GM19035 (cell line): ENCODE results near the gene LIN7C.

ENCODE experiments used
- ATAC-seq: cut with Tn5 transposase; IDR thresholded peaks from one replicate; pipeline ENCODE4 v1.9.1; 2021; ENCODE audit not compliant: unreplicated experiment

The LIN7C gene

DNA sequence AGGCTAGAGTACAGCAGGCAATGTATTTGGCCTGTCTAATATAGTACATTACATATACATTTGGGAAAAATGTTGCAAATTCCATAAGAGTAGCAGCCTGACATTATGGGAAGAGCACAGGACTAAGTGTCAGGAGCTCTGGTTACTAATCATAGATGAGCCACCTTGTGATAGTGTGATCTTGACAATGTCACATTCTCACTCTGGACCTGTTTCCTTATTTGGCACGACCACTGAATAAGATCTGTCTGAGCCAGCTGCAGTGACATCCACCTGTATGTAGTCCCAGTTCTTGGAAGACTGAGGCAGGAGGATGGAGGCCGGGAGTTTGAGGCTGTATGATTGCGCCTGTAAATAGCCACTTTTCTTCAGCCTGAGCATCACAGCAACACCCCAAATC, 5.7 kb upstream of the LIN7C start:
- ATAC-seq: no peak

DNA sequence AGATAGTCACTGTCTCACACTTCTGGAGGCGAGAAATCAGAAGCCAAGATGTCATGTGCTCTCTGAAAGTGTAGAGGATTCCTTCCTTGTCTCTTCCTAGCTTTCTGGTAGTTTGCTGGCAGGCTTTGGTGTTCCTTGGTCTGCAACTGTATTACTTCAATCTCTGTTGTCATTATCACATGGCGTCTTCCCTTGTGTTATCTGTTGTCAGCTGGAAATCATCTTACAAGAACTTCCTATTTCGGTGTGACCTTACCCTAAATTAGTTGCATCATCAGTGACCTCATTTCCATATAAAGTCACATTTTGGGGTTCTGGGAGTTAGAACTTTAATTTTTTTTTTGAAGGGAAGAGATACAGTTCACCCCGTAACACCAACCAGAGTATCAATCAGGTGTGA, 3.3 kb upstream of the LIN7C start:
- no peak for ATAC-seq

- no peak for ATAC-seq
Measured at GRCh38 chr11:27507557-27508322, 1.2 kb upstream of the LIN7C start.

DNA sequence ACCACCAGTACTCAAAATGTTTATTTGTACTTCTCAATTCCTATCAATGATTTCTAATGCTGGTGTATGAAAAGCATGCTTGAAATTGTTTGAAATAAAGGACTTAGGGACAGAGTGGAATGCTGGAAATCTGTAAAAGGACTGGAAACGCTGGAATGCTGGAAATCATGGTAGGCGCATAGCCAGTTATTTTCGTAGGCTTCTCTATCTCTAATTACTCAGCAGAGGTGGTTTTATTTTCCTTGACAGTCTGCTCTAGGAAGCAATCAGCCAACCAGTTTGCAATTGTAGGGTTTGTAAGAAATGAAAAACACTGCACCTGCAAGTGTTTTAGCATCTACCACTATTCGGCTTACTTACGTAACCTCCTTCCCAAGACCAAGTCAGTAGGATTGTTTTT, 788 bp downstream of the LIN7C start:
- peak; percentile 4 for ATAC-seq

GRCh38 chr11:27504205-27504604, 2.4 kb downstream of the LIN7C start:
- ATAC-seq: no peak

DNA sequence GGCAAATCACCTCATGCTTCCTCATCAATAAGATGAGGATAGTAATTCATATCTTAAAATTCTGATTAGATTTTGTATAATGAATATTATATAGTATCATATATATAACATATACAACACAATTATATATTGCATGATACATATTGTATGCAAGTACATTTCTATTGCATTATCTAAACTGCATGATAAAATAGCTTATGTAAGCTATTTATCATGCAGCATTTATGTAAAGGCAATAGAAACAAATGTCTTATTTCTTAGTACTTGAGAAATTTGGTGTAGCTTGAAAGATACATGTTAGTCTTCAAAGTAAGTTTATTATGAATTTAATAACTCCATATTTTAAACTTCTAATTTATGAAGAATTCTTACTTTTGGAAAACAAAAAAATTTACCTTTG, 5.5 kb downstream of the LIN7C start:
- ATAC-seq: no peak

GRCh38 chr11:27497911-27498310, 8.7 kb downstream of the LIN7C start:
- ATAC-seq: no peak

DNA sequence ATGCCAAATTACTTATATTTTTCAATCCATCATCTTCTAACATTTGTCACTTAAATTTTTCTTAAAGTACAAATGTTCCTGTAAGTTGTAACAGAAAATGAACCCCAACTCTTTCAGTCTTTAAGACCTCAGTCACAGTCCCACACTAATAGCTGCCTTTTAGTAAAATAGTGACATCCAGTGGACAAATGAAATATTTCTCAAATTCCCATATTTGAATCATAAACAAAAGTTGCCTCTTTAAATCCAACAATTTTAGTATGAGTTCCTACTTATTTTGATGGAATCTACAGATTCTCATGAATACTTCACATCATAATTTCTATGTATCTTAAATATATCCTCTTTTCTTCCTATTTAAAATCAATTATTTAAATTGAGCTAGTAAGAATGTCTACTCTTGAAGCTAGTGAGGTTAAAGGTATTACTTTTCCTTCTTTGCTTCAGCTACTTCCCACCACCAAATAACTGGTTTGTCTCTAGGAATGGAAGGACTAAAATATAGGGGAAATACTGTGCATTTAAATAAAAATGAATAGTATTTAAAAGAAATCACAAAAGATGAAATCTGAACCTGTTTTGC, 9.2 kb downstream of the LIN7C start:
- ATAC-seq: peak; percentile 78

DNA sequence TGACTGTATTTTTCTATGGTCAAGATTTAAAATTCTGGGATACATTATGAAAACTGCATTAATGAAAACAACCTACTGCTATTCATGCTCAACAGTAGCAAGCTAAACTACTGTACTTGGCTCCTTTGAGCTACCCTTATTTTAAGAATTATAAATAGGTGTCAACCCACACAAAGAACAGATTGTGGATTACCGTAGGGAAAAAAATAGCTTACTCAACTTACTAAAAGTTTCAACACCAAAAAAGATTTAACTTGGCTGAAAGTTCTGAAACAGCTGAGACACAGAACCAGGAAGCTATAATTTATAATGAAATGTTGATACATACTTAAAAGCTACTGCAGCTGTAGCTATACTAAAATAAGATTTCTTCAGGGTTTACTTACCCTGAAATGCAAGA, 10.1 kb downstream of the LIN7C start:
- no peak for ATAC-seq

- ATAC-seq: no peak
Measured at GRCh38 chr11:27495710-27496300, 10.8 kb downstream of the LIN7C start.

GRCh38 chr11:27489092-27489491, 17.5 kb downstream of the LIN7C start:
- ATAC-seq: no peak

DNA sequence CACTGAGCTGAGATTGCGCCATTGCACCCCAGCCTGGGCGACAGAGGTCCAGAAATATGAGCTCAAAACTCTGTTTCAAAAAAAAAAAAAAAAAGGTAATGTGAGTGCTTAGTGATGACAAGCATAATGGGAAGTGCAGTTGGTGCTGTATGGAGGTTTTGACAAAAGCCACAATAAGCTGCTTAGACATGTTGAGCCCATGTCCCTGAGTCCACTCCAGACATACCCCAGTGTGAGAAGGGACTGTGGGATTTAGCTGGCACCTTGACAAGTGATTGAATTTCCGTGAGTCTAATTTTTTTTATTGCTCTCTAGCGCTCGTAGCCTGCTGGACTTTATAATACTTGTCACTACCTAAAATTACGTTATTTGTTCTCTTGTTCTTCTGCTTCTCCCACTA, 18.9 kb downstream of the LIN7C start:
- no peak for ATAC-seq

- ATAC-seq: peak; percentile 63
Measured at GRCh38 chr11:27485930-27486773, 20.4 kb downstream of the LIN7C start.

DNA sequence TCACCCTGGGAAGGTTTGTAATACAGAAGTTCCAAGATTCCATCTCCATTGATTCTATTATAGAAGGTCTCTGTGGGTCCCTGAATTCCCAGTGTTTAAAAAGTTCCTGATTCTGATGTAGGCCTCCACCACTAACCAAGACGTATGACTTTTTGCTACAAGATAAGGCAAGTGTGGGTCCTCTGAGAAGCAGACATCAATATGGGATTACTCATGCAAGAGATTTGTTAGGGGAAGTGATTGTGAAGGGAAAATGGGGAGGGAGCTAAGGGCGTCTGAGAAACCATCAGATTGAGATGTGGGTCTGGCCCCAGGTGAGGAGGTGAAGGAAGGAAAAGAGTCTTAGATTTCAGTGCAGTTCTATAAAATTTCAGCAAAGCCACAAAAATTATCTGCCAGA, 23.8 kb downstream of the LIN7C start:
- ATAC-seq: no peak

DNA sequence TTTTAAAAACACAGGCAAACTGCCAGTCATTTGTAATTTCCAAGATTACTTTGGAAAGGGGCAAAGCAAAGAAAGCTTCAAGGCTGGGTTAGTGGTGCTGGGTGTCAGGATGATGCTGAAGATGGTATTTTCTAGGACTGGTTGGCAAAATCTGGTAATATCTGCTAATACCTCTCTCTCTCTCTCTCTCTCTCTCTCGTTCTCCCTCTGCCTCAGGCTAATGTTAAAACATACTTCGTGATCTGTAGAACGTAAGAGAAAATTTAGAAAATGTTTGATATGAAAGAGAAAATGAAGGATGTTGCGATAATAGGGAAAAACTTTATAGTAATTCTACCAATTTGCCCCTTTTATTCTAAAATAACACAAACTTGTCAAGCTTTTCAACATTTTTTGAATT, 24.6 kb downstream of the LIN7C start:
- ATAC-seq: no peak

GRCh38 chr11:27477831-27478230, 28.7 kb downstream of the LIN7C start:
- no peak for ATAC-seq

DNA sequence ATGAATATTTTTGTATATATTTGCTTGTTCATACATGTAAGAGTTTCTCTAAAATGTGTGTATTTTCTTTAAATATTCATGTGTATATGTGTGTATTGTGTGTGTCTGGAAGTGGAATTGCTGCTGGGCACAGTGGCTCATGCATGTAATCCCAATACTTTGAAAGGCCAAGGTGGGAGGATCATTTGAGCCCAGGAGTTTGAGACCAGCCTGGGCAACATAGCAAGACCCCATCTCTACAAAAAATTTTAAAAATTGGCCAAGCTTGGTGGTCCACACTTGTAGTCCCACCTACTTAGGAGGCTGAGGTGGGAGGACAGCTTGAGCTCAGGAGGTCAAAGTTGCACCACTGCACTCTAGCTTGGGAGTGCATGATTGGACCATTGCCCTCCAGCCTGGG, 29.3 kb downstream of the LIN7C start:
- ATAC-seq: no peak

DNA sequence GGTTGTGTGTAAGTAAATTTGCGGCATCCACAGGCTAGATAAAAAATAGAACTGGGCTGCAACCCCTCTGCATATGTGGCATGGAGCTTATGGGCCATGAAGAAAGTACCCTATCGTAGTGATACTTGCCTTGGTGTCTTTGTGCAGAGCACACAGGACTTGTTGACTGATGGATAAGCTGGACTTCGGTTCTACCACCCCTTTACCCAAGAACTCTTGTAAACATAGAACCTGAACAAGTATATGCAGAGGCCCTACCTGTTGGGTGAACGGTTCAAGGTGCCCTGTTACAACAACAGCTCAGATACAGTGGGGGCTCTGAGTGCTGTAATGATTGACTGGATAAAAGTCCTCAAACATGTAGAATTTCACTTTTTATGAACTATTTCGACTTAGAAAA, 30.9 kb downstream of the LIN7C start:
- ATAC-seq: no peak

DNA sequence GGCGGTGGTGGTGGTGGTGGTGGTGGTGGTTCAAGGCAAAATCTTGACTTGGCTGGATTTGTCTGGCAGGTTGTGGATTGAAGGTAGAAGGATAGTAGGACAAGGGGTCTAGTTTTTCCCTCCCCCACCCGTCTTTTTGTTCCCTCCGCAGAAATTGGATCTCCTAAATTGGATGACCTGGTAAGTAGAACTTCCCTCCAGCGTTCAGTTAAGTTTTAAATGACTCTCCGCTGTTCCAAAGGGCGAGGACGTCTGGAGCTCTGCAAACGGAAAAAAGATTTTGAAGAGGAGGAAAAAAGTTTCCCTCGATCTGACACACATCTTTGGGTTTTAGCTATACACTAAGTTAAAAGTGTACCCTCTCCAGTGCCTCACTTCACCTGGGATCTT, 33.6 kb downstream of the LIN7C start:
- ATAC-seq: no peak

DNA sequence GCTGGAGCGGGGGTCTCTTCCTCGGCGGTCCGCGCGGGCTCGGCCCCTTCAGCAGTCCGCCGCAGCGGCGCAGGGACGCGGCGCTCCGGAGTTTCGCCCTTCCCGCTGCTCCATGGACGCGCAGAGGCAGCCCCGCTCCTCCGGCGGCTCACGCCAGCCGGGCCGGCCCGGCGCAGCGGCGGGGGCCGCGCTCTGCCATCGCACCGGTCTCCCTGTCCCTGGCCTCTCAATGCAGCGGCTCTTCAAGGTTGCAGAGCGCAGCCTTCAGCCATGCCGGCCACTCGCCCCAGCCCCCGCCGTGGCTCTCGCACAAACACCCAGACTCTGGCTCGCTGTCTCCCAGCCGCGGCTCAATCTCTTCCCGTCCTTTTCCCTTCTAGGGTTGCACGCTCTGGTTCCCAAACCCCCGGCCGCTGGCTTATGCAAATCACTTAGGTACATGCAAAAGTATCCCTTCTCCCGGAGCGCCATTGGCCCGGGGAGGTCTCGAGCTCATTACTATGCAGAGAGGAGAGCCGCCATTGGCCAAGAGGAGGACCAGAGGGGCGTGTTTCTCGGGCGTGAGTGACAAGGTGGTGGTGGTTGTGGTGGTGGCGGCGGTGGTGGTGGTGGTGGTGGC, 34.1 kb downstream of the LIN7C start, which contains the start of gene LGR4:
TSS of gene LGR4 (minus strand) at position 393 of the 619 bp plus-strand sequence. CDS start 488 bp downstream, outside the sequence.
- peak; percentile 76 for ATAC-seq
